ENCODE results near the gene STMN3.

The STMN3 gene

GRCh38 chr20:63698739-63699465 lies 45.7 kb upstream of the STMN3 start:
- peak overlapping the region; percentile 32 for H3K4me3 ChIP-seq (ENCODE audit: low read depth, low read length)
- peak; percentile 91 for DNase-seq (ENCODE audit: low read depth)
- TF ChIP-seq, protein P1, sequence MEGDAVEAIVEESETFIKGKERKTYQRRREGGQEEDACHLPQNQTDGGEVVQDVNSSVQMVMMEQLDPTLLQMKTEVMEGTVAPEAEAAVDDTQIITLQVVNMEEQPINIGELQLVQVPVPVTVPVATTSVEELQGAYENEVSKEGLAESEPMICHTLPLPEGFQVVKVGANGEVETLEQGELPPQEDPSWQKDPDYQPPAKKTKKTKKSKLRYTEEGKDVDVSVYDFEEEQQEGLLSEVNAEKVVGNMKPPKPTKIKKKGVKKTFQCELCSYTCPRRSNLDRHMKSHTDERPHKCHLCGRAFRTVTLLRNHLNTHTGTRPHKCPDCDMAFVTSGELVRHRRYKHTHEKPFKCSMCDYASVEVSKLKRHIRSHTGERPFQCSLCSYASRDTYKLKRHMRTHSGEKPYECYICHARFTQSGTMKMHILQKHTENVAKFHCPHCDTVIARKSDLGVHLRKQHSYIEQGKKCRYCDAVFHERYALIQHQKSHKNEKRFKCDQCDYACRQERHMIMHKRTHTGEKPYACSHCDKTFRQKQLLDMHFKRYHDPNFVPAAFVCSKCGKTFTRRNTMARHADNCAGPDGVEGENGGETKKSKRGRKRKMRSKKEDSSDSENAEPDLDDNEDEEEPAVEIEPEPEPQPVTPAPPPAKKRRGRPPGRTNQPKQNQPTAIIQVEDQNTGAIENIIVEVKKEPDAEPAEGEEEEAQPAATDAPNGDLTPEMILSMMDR (conservative IDR thresholded peaks at IDR 0.05; ENCODE audit: low read depth, low read length), result no peak

DNA sequence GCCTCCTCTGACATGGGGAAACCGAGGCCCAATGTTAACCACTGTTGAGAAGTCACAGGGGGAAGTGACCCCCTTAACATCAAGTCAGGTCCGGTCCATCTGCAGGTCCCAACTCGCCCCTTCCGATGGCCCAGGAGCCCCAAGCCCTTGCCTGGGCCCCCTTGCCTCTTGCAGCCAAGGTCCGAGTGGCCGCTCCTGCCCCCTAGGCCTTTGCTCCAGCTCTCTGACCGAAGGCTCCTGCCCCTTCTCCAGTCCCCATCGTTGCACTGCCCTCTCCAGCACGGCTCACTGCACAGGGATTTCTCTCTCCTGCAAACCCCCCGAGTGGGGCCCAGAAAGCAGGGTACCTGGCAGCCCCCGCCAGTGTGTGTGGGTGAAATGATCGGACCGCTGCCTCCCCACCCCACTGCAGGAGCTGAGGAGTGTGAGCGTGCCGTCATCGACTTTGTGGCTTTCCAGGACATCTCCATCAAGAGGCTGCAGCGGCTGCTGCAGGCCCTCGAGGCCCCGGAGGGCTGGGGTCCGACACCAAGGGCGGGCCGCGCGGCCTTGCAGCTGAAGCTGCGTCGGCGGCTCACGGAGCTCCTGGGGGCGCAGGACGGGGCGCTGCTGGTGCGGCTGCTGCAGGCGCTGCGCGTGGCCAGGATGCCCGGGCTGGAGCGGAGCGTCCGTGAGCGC lies 44.8 kb upstream of the STMN3 start:
- peak overlapping the region; percentile 27 for H3K4me3 ChIP-seq (ENCODE audit: low read depth, low read length)
- TF ChIP-seq, protein P1 (conservative IDR thresholded peaks at IDR 0.05; ENCODE audit: low read depth, low read length), result no peak
- DNase-seq (ENCODE audit: low read depth), result no peak

- TF ChIP-seq, protein P1 (conservative IDR thresholded peaks at IDR 0.05; ENCODE audit: low read depth, low read length), result no peak
- H3K4me3 ChIP-seq (ENCODE audit: low read depth, low read length), result peak overlapping the region; percentile 65
- no peak for DNase-seq (ENCODE audit: low read depth)
These were observed 44.2 kb upstream of the STMN3 start for GRCh38 chr20:63697357-63697867.

- H3K4me3 ChIP-seq (ENCODE audit: low read depth, low read length), result peak within 1 kb of the TSS; percentile 65
- TF ChIP-seq, protein P1 (conservative IDR thresholded peaks at IDR 0.05; ENCODE audit: low read depth, low read length), result no peak
- DNase-seq (ENCODE audit: low read depth), result no peak
These were observed 43.6 kb upstream of the STMN3 start, which contains the start of gene TNFRSF6B for GRCh38 chr20:63696628-63697356. Gene TNFRSF6B (plus strand): TSS chr20:63696652. CDS start chr20:63696768, 116 bp downstream.

GRCh38 chr20:63696306-63696627 lies 43.0 kb upstream of the STMN3 start:
- TF ChIP-seq, protein P1 (conservative IDR thresholded peaks at IDR 0.05; ENCODE audit: low read depth, low read length), result no peak
- peak; percentile 55 for DNase-seq (ENCODE audit: low read depth)
- H3K4me3 ChIP-seq (ENCODE audit: low read depth, low read length), result peak overlapping the region; percentile 65

- TF ChIP-seq, protein P1 (conservative IDR thresholded peaks at IDR 0.05; ENCODE audit: low read depth, low read length), result no peak
- no peak overlapping the region for H3K4me3 ChIP-seq (ENCODE audit: low read depth, low read length)
- DNase-seq (ENCODE audit: low read depth), result no peak
These were observed 42.4 kb upstream of the STMN3 start for GRCh38 chr20:63695424-63696305.
